Esophagus muscularis mucosa (tissue), 4 donors: ENCODE data around the gene CBX6. TPM values are rescaled to one million over a fixed set of nuclear protein-coding genes. Genes with fewer than 3 reads are reported as not detected.

Source experiments
- DNase-seq: peaks from one replicate; pipeline ENCODE4 v3.0.0-alpha.2; 2017; ENCODE audit errors: extremely low spot score
- H3K27ac ChIP-seq, 4 donors: fragments of 200-600 bp; sonication (generic); replicated peaks in 1 of 4; 1 replicate in 3 of 4; 2 replicates in 1 of 4; pipeline ENCODE4 v1.5.1; 2016 to 2019; ENCODE audit warnings: mild to moderate bottlenecking in 1 of 4
- H3K27me3 ChIP-seq, 4 donors: fragments of 200-600 bp; sonication (generic); one replicate each; pipeline versions ENCODE4 v1.5.1 to v1.6.0; 2016 to 2019
- H3K36me3 ChIP-seq, 4 donors: fragments of 200-600 bp; sonication (generic); one replicate each; pipeline ENCODE4 v1.5.1; 2016 to 2019
- H3K4me1 ChIP-seq, 4 donors: fragments of 200-600 bp; sonication (generic); one replicate each; pipeline ENCODE4 v1.5.1; 2016 to 2019
- H3K4me3 ChIP-seq, 4 donors: fragments of 200-600 bp; sonication (generic); 1 replicate in 2 of 4; 2 replicates in 2 of 4; pipeline ENCODE4 v1.5.1; 2016 to 2019; ENCODE audit warnings: mild to moderate bottlenecking in 4 of 4, moderate library complexity in 1 of 4
- H3K9me3 ChIP-seq, 4 donors: fragments of 200-600 bp; sonication (generic); 1 replicate in 3 of 4; 2 replicates in 1 of 4; pipeline ENCODE4 v1.5.1; 2016 to 2019
- EP300 ChIP-seq: sonication (generic); formaldehyde crosslinking; IDR thresholded peaks from one replicate; pipeline ENCODE4 v1.6.1; 2017; ENCODE audit warnings: antibody characterized with exemption
- POLR2A ChIP-seq: fragments of 450-650 bp; IDR thresholded peaks from one replicate; pipeline ENCODE4 v1.6.1; 2017; ENCODE audit warnings: antibody characterized with exemption, moderate library complexity, mild to moderate bottlenecking, low read depth
- POLR2AphosphoS5 ChIP-seq, 2 donors: sonication (generic); formaldehyde crosslinking; IDR thresholded peaks; one replicate each; pipeline ENCODE4 v1.6.1; 2017; ENCODE audit warnings: antibody characterized with exemption in 2 of 2
- WGBS: methylation state at CpG from one replicate; pipeline ENCODE4 v1.1.5; 2018; 5-methylcytosine and 5-hydroxymethylcytosine counted together
- intact Hi-C: fragments of 100-400 bp; cut with DNase I; formaldehyde crosslinking; loops from one replicate; pipeline ENCODE4 v1.15.1; 2023
- total RNA-seq, 4 donors: library from RNA; depleted of rRNA; stranded (reverse); fragments of >200 nt; gene quantifications; one replicate each; pipeline versions ENCODE4 v1.1.0 to v1.2.1, GENCODE V29; 2016
- TF ChIP-seq, protein P1 (sequence below), 3 experiments: fragments of 200-600 bp in 2 of 3; fragments of 450-650 bp in 1 of 3; sonication (generic) in 2 of 3; IDR thresholded peaks; one replicate each; pipeline ENCODE4 v1.5.1; 2017 to 2019; ENCODE audit warnings: antibody characterized with exemption in 3 of 3, mild to moderate bottlenecking in 2 of 3, moderate library complexity in 1 of 3

The CBX6 gene
- total RNA-seq, 4 donors from 2014 or later, result 73.7 to 172 (median 129) TPM

DNA sequence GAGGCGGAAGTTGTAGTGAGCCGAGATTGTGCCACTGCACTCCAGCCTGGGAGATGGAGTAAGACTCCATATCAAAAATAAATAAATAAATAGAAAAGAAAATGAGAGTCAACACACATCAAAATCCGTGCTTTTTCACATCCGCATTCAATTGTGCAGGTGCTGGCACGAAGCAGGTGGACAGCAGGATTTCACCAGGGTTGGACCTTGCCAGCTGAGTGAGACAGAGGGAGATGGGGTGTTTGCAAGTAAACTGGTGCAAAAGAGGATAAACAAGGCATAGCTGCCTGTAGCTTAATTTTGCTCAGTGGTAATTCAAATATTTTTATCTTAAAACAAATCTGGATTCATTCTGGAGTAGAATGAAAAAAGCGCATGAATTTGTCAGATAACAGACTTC lies 54.8 kb downstream of the CBX6 start:
- TF ChIP-seq, protein P1, sequence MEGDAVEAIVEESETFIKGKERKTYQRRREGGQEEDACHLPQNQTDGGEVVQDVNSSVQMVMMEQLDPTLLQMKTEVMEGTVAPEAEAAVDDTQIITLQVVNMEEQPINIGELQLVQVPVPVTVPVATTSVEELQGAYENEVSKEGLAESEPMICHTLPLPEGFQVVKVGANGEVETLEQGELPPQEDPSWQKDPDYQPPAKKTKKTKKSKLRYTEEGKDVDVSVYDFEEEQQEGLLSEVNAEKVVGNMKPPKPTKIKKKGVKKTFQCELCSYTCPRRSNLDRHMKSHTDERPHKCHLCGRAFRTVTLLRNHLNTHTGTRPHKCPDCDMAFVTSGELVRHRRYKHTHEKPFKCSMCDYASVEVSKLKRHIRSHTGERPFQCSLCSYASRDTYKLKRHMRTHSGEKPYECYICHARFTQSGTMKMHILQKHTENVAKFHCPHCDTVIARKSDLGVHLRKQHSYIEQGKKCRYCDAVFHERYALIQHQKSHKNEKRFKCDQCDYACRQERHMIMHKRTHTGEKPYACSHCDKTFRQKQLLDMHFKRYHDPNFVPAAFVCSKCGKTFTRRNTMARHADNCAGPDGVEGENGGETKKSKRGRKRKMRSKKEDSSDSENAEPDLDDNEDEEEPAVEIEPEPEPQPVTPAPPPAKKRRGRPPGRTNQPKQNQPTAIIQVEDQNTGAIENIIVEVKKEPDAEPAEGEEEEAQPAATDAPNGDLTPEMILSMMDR (IDR thresholded peaks at IDR 0.05), result no peak
- TF ChIP-seq EP300 (no peak), POLR2A (no peak), POLR2AphosphoS5 (IDR thresholded peaks at IDR 0.05) (no peak)
- H3K27me3 ChIP-seq, result no peaks in the 10 kb centered on the region
- intact Hi-C loops, result no loop called here
- WGBS, result 93% methylated on average over 6 of the region's 6 CpGs
- H3K36me3 ChIP-seq, result no peaks in the 10 kb centered on the region
- no peak overlapping the region for H3K4me3 ChIP-seq
- no peaks in the 10 kb centered on the region for H3K9me3 ChIP-seq
- DNase-seq, result no peak
- no peaks in the 10 kb centered on the region for H3K4me1 ChIP-seq
- H3K27ac ChIP-seq, result no peak overlapping the region

GRCh38 chr22:38815842-38816241 lies 56.2 kb downstream of the CBX6 start:
- TF ChIP-seq POLR2AphosphoS5 (IDR thresholded peaks at IDR 0.05) (no peak), EP300 (no peak), POLR2A (no peak)
- TF ChIP-seq, protein P1 (IDR thresholded peaks at IDR 0.05), result no peak
- DNase-seq, result no peak
- 44% methylated on average over 1 of the region's 1 CpG for WGBS
- Histone ChIP-seq H3K27ac (no peak overlapping the region), H3K9me3 (peaks cover 0 to under 1% (median 0%) of the 10 kb centered on the region in 4 donors), H3K4me1 (no peaks in the 10 kb centered on the region), H3K36me3 (no peaks in the 10 kb centered on the region), H3K27me3 (no peaks in the 10 kb centered on the region), H3K4me3 (no peak overlapping the region)
- intact Hi-C loops, result no loop called here

Other genes with a start within 250 kb of the CBX6 start
- gene FAM227A, start 215.8 kb downstream of the CBX6 start, total RNA-seq, result 1 to 10 TPM in 1 of 4 donors, under 1 TPM in 3; 0.33 to 2.9 (median 0.86) TPM
- 10 to 100 TPM; 25.2 to 36.9 (median 33.9) TPM for gene CBY1, start 215.6 kb downstream of the CBX6 start, total RNA-seq
- gene TOMM22, start 190.3 kb downstream of the CBX6 start, total RNA-seq, result 10 to 100 TPM; 25.7 to 36.8 (median 32.2) TPM
- gene JOSD1, start 171.3 kb downstream of the CBX6 start, total RNA-seq, result 10 to 100 TPM; 49.4 to 76.9 (median 59.4) TPM
- gene GTPBP1, start 166.3 kb downstream of the CBX6 start, total RNA-seq, result 10 to 100 TPM; 35.7 to 62.5 (median 50.6) TPM
- gene SUN2, start 116.2 kb downstream of the CBX6 start, total RNA-seq, result 100 to 1,000 TPM; 417 to 598 (median 449) TPM
- gene DNAL4, start 78.1 kb downstream of the CBX6 start, total RNA-seq, result 10 to 100 TPM in 3 of 4 donors, 1 to 10 TPM in 1; 9.3 to 15.2 (median 12.8) TPM
- gene NPTXR, start 28.2 kb downstream of the CBX6 start, total RNA-seq, result 10 to 100 TPM in 1 of 4 donors, 1 to 10 TPM in 3; 8.2 to 15.0 (median 8.8) TPM
- 1 to 10 TPM in 1 of 4 donors, under 1 TPM in 1, not detected in 2; 0.58 to 8.0 TPM for gene APOBEC3A, start 85.4 kb upstream of the CBX6 start, total RNA-seq
- under 1 TPM in 1 of 4 donors, not detected in 3; 0.50 TPM for gene APOBEC3B, start 110.1 kb upstream of the CBX6 start, total RNA-seq
- 10 to 100 TPM in 2 of 4 donors, 1 to 10 TPM in 2; 7.1 to 11.3 (median 8.8) TPM for gene APOBEC3C, start 142.0 kb upstream of the CBX6 start, total RNA-seq
- gene APOBEC3D, start 148.9 kb upstream of the CBX6 start, total RNA-seq, result 1 to 10 TPM in 2 of 4 donors, under 1 TPM in 2; 0.66 to 3.4 (median 1.1) TPM
- gene APOBEC3F, start 168.6 kb upstream of the CBX6 start, total RNA-seq, result 1 to 10 TPM; 2.8 to 5.0 (median 3.9) TPM
- gene APOBEC3G, start 205.1 kb upstream of the CBX6 start, total RNA-seq, result 1 to 10 TPM; 4.1 to 7.9 (median 5.5) TPM
- gene APOBEC3H, start 225.0 kb upstream of the CBX6 start, total RNA-seq, result under 1 TPM in 1 of 4 donors, not detected in 3; 0.39 TPM